WI38 (cell line): ENCODE measurements around the gene CNNM3.

Experiments
- H3K4me3 ChIP-seq: 2 replicates; pipeline ENCODE4 v1.5.1; 2011; ENCODE audit warnings: low read depth, mild to moderate bottlenecking, control low read depth, low read length
- TF ChIP-seq, protein P1 (sequence below): IDR thresholded peaks from 2 replicates; pipeline ENCODE4 v1.5.1; 2012; ENCODE audit warnings: low read depth, mild to moderate bottlenecking, control low read depth, low read length

Gene CNNM3

DNA sequence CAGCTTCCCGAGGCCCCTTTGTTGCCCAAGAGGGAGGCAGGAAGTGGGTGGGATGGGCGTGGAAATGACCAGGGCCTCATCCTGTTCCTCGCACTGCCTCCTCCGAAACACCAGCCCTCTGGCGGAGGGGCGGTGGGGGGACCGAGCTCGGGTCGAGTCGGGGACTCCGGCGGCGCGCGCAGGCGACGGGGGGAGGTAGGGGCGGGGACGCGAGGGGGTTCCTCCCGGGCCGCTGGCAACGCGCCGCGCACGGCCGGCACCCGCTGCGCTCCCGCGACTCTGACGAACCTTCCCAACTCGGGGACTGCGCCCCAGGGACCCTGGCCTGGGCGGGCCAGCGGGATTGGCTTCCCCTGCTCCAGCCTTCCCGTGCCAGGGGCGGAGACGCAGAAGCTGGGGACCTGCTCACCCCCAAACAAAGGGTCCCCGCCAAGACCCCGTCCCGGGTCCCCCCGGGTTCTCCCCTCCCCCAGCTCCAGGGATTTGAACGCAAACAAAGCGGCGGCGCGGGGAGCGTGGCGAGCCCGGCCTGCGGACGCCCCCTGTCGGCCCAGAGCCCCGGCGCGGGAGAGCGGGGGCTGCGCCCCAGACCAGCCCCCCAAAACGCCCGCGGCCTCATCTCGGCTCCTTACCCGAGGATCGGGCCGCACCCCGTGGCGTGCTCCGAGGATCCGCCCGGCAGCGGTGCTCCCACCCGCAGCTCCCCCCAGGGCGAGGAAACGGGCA is 52.6 kb downstream of the CNNM3 start:
- peak overlapping the region; percentile 87 for H3K4me3 ChIP-seq

DNA sequence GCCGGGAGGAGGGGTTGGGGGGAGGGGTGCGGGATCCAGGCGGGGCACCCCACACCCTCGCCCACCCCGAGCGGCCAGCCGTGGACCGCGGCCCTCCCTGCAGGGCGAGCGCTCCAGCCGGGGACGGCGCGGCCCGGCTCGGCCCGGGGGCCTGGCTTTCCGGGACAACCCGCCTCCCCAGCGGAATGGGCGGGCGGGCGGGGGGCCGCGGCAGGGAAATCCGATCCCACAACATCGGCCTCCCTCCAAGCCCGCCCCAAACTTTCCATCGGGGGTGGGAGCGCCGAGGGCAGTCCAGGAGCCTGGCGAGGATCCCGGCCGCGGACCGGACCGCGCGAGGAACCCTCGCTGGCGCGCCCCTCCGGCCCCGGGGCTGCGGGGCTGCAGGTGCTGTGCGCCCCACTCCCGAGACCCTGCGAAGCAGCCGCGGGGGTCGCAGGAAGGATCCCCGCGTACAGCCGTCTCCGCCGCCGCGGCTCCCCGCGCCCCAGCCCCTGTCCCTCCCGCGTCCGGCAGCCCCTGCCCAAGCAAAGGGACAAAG is 53.3 kb downstream of the CNNM3 start:
- H3K4me3 ChIP-seq, result peak overlapping the region; percentile 87
- TF ChIP-seq, protein P1, sequence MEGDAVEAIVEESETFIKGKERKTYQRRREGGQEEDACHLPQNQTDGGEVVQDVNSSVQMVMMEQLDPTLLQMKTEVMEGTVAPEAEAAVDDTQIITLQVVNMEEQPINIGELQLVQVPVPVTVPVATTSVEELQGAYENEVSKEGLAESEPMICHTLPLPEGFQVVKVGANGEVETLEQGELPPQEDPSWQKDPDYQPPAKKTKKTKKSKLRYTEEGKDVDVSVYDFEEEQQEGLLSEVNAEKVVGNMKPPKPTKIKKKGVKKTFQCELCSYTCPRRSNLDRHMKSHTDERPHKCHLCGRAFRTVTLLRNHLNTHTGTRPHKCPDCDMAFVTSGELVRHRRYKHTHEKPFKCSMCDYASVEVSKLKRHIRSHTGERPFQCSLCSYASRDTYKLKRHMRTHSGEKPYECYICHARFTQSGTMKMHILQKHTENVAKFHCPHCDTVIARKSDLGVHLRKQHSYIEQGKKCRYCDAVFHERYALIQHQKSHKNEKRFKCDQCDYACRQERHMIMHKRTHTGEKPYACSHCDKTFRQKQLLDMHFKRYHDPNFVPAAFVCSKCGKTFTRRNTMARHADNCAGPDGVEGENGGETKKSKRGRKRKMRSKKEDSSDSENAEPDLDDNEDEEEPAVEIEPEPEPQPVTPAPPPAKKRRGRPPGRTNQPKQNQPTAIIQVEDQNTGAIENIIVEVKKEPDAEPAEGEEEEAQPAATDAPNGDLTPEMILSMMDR, result no peak

More for the DNA sequence above, 52.6 kb downstream of the CNNM3 start:
- TF ChIP-seq, protein P1, result peak; percentile 73

DNA sequence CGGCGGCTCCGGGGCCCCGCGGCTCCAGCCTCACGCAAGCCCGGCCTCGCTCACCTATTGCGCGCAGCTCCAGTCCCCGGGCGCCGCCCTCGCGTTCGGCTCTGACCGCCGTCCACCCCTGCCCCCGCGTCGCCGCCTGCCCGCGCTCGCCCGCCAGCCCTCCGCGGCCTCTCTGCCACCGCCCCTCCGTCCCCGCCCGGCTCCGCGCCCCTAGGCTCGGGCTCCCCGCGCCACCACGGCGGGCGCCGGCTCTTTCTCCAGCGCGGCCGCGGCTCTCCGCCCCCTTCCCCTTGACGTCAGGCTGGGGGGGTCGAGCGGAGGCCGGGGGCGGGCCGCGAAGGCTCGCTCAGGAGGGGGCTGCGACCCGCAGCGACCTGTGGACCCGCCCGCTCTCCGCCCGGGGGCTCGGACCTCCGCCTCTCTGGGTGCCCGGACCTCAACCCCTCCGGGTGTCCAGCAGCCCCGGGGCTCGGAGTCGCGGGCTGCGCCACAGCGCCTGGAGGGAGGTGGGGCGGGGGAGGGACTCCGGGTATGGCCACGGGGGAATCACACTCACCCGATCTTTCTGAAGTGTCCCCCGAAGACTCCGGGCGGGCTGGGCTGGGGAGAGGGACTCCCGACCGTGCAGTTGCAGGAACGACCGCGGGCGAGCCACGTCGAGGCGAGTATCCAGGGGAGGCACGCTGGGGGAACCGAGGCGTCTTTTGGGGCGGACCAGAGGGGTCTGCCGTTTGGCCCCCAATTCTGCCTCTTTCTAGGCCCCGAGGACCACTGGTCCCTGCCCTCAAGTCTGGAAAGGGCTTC is 54.0 kb downstream of the CNNM3 start, which contains the start of gene SEMA4C:
SEMA4C (minus strand) TSS at position 259 of the 804 bp plus-strand sequence. CDS start 2,194 bp downstream, outside the sequence.
- H3K4me3 ChIP-seq, result peak within 1 kb of the TSS; percentile 87
- TF ChIP-seq, protein P1, result no peak

DNA sequence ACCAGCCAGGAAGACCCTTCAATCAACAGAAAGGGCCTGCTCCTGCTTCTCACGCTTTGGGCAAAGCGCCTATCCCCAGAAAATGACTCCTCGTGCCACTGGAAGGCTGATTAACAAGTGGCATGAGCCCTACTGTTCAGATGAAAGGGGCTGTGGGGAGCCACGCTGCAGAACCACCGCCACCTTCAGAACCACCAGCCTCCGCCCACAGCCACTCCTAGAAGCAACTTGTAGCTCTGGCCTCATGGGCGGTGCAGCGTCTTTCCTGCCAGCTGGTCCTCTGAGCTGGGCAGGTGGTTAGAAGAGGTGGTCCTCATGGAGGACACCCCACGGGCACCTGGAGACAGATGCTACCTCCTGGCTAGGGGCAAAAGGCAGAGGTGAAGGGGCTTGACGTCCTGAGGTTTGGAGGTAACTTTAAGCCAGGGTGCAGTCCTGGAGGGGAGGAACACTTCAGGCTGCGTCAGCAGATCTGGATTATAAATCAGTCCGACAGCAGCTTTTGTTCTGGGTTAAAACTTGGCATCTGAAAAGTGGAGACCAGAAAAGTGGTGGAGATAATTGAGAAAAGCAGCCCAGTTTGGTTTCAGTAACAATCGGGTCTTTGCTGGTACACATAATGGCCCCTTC is 54.7 kb downstream of the CNNM3 start:
- peak overlapping the region; percentile 87 for H3K4me3 ChIP-seq
- TF ChIP-seq, protein P1, result no peak

DNA sequence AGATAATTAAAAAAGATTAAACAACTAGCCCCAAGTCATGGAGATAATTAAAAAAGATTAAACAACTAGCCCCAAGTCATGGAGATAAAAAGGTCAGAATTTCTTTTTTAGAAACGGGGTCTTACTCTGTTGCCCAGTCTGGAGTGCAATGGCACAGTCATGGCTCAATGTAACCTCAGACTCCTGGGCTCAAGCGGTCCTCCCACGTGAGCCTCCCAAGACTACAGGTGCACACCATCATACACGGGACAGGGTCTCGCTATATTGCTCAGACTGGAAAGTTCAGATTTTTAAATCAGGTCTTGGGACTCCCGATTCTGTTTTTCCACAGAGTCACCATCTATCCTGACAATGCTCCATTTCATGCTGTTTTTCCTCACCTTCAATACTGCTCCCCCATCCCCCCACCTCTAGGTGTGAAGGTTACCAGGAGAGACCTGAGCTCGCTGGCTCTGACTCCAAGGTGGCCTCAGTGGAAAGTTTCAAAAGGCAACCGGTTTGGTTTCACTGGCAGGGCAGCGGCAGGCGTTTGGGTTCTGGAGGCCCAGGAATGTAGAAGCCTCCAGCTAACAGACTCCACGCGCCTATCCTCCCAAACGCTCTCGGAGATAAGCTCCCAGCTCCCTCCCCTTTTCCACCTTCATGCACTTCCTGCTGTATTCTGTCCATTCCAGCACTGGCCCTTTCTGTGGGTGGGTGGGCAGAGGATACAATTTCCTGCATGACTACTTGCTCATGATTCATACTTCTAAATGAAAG is 56.7 kb downstream of the CNNM3 start:
- no peak overlapping the region for H3K4me3 ChIP-seq
- TF ChIP-seq, protein P1, result no peak

DNA sequence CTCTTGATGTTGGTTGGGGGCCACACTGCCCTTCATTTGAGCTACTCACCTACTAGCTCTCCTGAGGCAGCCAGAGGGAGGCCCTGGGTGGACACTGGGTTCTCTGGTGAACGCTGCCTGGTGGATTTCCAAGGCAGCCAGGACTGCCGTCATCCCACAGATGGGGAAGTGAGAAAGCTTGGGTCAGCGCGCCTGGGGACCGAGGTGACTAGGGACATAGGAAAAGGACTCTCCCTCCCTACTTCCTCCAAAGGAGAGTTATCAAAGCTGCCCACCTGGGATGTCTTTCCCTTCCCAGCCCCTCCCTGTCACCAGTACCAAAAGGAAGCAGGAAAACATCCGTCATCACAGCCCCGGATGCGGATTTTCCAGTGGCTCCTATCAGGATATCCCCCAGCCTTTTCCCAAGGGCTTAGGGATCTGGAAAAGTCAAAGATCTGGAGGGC is 57.6 kb downstream of the CNNM3 start:
- TF ChIP-seq, protein P1, result no peak

More for the DNA sequence above, 57.6 kb downstream of the CNNM3 start:
- no peak overlapping the region for H3K4me3 ChIP-seq
